Esophagus squamous epithelium (tissue), 5 donors: ENCODE measurements around the gene SH3PXD2A. TPM values are rescaled to one million over a fixed set of nuclear protein-coding genes. Genes with fewer than 3 reads are reported as not detected.

Experiments
- DNase-seq: peaks from one replicate; lab custom pipeline; 2025; lab: John Stamatoyannopoulos, UW
- H3K27ac ChIP-seq, 4 donors: fragments of 200-600 bp; sonication (generic); one replicate each; pipeline ENCODE4 v1.5.1; 2016 to 2019; ENCODE audit warnings: mild to moderate bottlenecking in 1 of 4
- H3K27me3 ChIP-seq, 4 donors: fragments of 200-600 bp; sonication (generic); 1 replicate in 3 of 4; 2 replicates in 1 of 4; pipeline versions ENCODE4 v1.5.1 to v1.6.0; 2017 to 2021; ENCODE audit warnings: antibody characterized with exemption in 1 of 4
- H3K36me3 ChIP-seq, 3 donors: fragments of 200-600 bp; sonication (generic); one replicate each; pipeline ENCODE4 v1.5.1; 2016 to 2019
- H3K4me1 ChIP-seq, 3 donors: fragments of 200-600 bp; sonication (generic); one replicate each; pipeline ENCODE4 v1.5.1; 2017 to 2019
- H3K4me3 ChIP-seq, 4 donors: fragments of 200-600 bp; sonication (generic); 1 replicate in 3 of 4; 2 replicates in 1 of 4; pipeline ENCODE4 v1.5.1; 2016 to 2019; ENCODE audit warnings: mild to moderate bottlenecking in 2 of 4, moderate library complexity in 1 of 4
- H3K9me3 ChIP-seq, 3 donors: fragments of 200-600 bp; sonication (generic); one replicate each; pipeline ENCODE4 v1.5.1; 2016 to 2019
- CTCF ChIP-seq, 6 experiments: fragments of 450-650 bp in 4 of 6; fragments of 200-600 bp in 2 of 6; sonication (generic) in 2 of 6; IDR thresholded peaks; one replicate each; pipeline ENCODE4 v1.5.1; 2016 to 2019; ENCODE audit warnings: antibody characterized with exemption in 6 of 6, mild to moderate bottlenecking in 4 of 6, moderate library complexity in 4 of 6
- POLR2A ChIP-seq, 4 donors: fragments of 450-650 bp; IDR thresholded peaks; one replicate each; pipeline ENCODE4 v1.6.1; 2017; ENCODE audit warnings: antibody characterized with exemption in 4 of 4, mild to moderate bottlenecking in 4 of 4, moderate library complexity in 3 of 4
- WGBS, 2 donors: methylation state at CpG; one replicate each; pipeline ENCODE4 v1.1.5; 2018; 5-methylcytosine and 5-hydroxymethylcytosine counted together
- intact Hi-C: fragments of 100-400 bp; cut with DNase I; formaldehyde crosslinking; loops from one replicate; pipeline ENCODE4 v1.15.0; 2022
- total RNA-seq, 4 donors: library from RNA; depleted of rRNA; stranded (reverse); fragments of >200 nt; gene quantifications; one replicate each; pipeline ENCODE4 v1.1.0, GENCODE V29; 2016
- donor health status: DM: yes; HTN: yes; CAD: no.

The SH3PXD2A gene
- total RNA-seq, 4 donors from 2014 or later = 25.1 to 57.8 (median 42.7) TPM

- intact Hi-C loops = no loop called here
- Histone ChIP-seq H3K36me3 (peaks cover 0 to 22% (median 0%) of the 10 kb centered on the region in 3 donors), H3K27me3 (no peaks in the 10 kb centered on the region), H3K4me3 (no peak overlapping the region), H3K4me1 (peaks cover 33 to 70% (median 44%) of the 10 kb centered on the region in 3 donors), H3K9me3 (no peaks in the 10 kb centered on the region), H3K27ac (peak overlapping the region; percentile 77 to 91 (median 84))
- 50 to 66% methylated on average over 3 to 4 of the region's 8 CpGs for WGBS, 2 donors
- no peak for DNase-seq
- no peak for TF ChIP-seq CTCF (IDR thresholded peaks at IDR 0.05)
- no peak for TF ChIP-seq POLR2A (IDR thresholded peaks at IDR 0.05)
Observed at GRCh38 chr10:103756277-103756869, 99.0 kb downstream of the SH3PXD2A start.

GRCh38 chr10:103752680-103753248, 102.6 kb downstream of the SH3PXD2A start:
- WGBS, 2 donors = 66 to 85% methylated on average over 3 of the region's 3 CpGs
- H3K27ac ChIP-seq = peak overlapping the region in 3 of 4 donors; percentile 83 to 95 (median 88)
- H3K36me3 ChIP-seq = peaks cover 0 to 22% (median 0%) of the 10 kb centered on the region in 3 donors
- H3K4me3 ChIP-seq = no peak overlapping the region
- TF ChIP-seq CTCF (IDR thresholded peaks at IDR 0.05) = peak; percentile 17 to 90 (median 73)
- no peak for TF ChIP-seq POLR2A (IDR thresholded peaks at IDR 0.05)
- intact Hi-C loops = no loop called here
- no peaks in the 10 kb centered on the region for H3K27me3 ChIP-seq
- DNase-seq = no peak
- no peaks in the 10 kb centered on the region for H3K9me3 ChIP-seq
- peaks cover 23 to 71% (median 44%) of the 10 kb centered on the region in 3 donors for H3K4me1 ChIP-seq

- Histone ChIP-seq H3K4me1 (peaks cover 23 to 71% (median 44%) of the 10 kb centered on the region in 3 donors), H3K4me3 (no peak overlapping the region), H3K36me3 (peaks cover 0 to 22% (median 0%) of the 10 kb centered on the region in 3 donors), H3K27me3 (no peaks in the 10 kb centered on the region), H3K9me3 (no peaks in the 10 kb centered on the region), H3K27ac (peak overlapping the region in 3 of 4 donors; percentile 83 to 95 (median 88))
- DNase-seq = no peak
- intact Hi-C loops = no loop called here
- WGBS, 2 donors = 45 to 64% methylated on average over 6 to 7 of the region's 7 CpGs
- no peak for TF ChIP-seq CTCF (IDR thresholded peaks at IDR 0.05)
- TF ChIP-seq POLR2A (IDR thresholded peaks at IDR 0.05) = no peak
Observed at GRCh38 chr10:103751667-103752290, 103.6 kb downstream of the SH3PXD2A start.

GRCh38 chr10:103750836-103751235, 104.5 kb downstream of the SH3PXD2A start:
- no peak for TF ChIP-seq POLR2A (IDR thresholded peaks at IDR 0.05)
- TF ChIP-seq CTCF (IDR thresholded peaks at IDR 0.05) = no peak
- DNase-seq = no peak
- 35 to 44% methylated on average over 2 to 5 of the region's 5 CpGs for WGBS, 2 donors
- Histone ChIP-seq H3K27ac (peak overlapping the region in 3 of 4 donors; percentile 83 to 95 (median 88)), H3K4me3 (no peak overlapping the region), H3K9me3 (no peaks in the 10 kb centered on the region), H3K36me3 (peaks cover 0 to 22% (median 0%) of the 10 kb centered on the region in 3 donors), H3K27me3 (no peaks in the 10 kb centered on the region), H3K4me1 (peaks cover 31 to 71% (median 45%) of the 10 kb centered on the region in 3 donors)
- intact Hi-C loops = no loop called here

- H3K4me3 ChIP-seq = no peak overlapping the region
- H3K27me3 ChIP-seq = no peaks in the 10 kb centered on the region
- intact Hi-C loops = no loop called here
- no peak for DNase-seq
- H3K9me3 ChIP-seq = no peaks in the 10 kb centered on the region
- WGBS, 2 donors = 73 to 92% methylated on average over 4 to 7 of the region's 7 CpGs
- peak overlapping the region; percentile 78 to 95 (median 86) for H3K27ac ChIP-seq
- H3K36me3 ChIP-seq = peaks cover 0 to 19% (median 0%) of the 10 kb centered on the region in 3 donors
- peaks cover 39 to 76% (median 55%) of the 10 kb centered on the region in 3 donors for H3K4me1 ChIP-seq
- TF ChIP-seq POLR2A (IDR thresholded peaks at IDR 0.05) (no peak), CTCF (IDR thresholded peaks at IDR 0.05) (no peak)
Observed at GRCh38 chr10:103749779-103750178, 105.6 kb downstream of the SH3PXD2A start.
